GM12801 (cell line): ENCODE data around the gene SPI1.

Experiments used
- CTCF ChIP-seq: IDR thresholded peaks from one replicate; pipeline ENCODE4 v1.5.1; 2011; ENCODE audit warnings: control low read depth; ENCODE audit not compliant: insufficient read length; ENCODE audit errors: extremely low read depth

SPI1 gene

GRCh38 chr11:47353978-47354774, 24.2 kb downstream of the SPI1 start:
- no peak for TF ChIP-seq CTCF

- TF ChIP-seq CTCF, result no peak
Measured at GRCh38 chr11:47352556-47352955, 25.8 kb downstream of the SPI1 start, which contains the start of gene MYBPC3. MYBPC3 (minus strand) TSS chr11:47352702; CDS start chr11:47352647, 55 bp downstream.

DNA sequence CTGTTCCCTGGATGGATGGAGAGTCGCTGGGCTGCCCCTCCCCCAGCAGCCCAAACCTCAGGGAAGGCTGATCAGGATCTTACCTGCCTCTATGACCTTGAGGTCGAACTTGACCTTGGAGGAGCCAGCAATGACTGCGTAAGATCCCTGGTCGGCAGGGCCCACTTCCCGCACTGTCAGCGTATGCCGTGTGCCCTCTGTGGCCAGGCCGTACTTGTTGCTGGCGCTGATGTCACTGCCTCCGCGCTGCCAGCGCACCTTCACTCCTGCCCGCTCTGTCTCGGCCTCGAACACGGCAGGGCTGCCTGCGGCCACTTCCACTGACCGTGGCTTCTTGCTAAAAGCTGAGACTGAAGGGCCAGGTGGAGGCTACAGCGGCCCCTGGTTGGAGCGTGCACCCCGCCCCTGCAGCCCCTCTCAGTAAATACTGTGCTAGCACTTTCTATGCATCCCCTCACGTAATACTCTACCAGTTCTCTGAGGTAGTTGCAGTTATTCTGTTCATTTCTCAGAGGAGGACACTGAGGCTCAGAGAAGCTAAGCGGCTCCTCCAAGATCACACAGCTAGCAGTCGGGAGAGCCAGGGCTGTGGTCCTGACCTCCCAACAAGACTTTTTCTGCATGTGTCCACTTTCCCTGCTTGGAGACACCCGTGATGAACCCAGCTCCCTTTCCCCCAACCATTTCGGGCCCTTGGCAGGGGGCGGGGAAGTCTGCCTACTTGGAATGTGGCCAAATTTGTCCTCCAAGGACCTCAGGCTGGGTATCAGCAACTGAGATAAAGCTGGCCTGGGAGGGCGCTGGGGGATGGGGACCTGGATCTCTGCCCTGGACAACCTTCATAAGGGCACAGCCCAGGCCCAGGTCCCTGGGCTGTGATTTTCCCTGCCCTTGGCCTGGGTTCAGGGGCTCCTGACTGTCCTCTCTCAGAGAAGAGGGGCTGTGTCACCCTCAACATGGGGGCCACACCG, 26.9 kb downstream of the SPI1 start:
- TF ChIP-seq CTCF, result no peak

- no peak for TF ChIP-seq CTCF
Measured at GRCh38 chr11:47350315-47350714, 28.0 kb downstream of the SPI1 start.

DNA sequence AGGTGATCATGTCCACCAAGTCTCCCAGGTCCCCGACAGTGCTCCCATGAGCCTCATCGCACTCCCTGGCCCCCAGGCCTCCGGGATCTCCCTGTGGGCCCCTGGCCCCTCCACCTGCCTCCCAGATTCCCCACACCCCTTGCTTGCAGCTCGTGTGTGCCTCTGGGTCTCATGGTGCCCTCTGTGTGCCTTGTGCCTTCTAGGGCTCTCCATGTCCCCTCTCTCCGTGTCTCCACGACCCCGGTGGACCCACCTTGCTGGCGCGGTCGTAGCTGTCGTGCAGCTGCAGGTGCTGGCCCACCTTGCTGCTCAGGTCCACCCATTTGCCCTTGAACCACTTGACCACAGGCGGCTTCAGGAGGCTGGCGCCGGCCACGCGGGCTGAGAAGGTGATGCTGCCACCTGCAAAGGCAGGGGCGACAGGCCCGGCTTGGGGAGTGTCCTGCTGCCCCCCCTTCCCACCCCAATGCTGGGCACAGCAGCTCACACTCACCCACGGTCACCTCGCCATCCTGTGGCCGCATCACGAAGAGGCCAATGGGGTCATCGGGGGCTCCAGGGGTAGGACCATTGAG, 28.7 kb downstream of the SPI1 start:
- TF ChIP-seq CTCF, result no peak

- TF ChIP-seq CTCF, result no peak
Measured at GRCh38 chr11:47348859-47349258, 29.5 kb downstream of the SPI1 start.
